ENCODE results near the gene SCEL.
"Not testable (repeated sequence)": the region's sequence is repeated elsewhere in the genome, so short reads cannot be mapped to it uniquely, and the experiment has no call there.

SCEL gene

DNA sequence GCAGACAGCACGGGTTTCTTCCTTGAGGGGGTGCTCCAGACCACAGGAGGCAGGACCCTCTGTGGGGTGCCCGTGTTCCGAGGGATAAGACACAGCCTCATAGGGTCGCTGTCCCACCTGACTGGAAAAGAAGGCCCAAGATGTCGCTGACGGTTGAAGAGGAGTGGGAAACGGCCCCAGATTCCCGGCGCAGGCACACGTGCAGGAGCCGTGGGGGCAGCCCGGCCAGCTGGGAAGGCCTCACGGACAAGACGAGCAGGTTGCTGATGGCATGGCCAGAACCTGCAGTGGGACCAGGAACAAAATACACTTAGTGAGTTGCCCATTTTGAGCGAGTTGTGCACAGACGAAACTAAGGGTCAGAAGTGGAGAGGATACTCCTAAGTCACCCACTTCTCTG lies 126.8 kb downstream of the SCEL start:
- DNase-seq (ENCODE audit: low read depth in 2 of 2) = not testable (repeated sequence)

GRCh38 chr13:77662831-77663230 lies 127.3 kb downstream of the SCEL start:
- not testable (repeated sequence) for DNase-seq (ENCODE audit: low read depth in 2 of 2)

DNA sequence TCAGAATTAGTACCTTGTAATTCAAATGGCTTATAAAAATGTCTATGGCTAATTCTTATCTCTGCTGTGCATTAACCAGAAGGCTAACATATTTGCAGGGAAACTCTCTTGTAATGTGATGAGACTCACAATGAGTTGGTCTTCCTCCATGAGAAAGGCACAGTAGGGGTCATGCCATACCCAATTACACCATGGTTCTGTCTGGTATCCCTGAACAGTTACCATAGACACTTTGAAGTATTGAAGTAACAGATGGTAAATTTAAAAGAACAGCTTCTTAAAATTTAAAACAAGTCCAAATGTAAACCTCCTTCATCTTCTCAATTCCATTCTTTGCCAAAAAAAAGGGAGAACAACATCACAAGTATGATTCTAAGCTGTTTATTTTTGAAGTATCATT lies 139.3 kb downstream of the SCEL start:
- DNase-seq (ENCODE audit: low read depth in 2 of 2) = no peak

DNA sequence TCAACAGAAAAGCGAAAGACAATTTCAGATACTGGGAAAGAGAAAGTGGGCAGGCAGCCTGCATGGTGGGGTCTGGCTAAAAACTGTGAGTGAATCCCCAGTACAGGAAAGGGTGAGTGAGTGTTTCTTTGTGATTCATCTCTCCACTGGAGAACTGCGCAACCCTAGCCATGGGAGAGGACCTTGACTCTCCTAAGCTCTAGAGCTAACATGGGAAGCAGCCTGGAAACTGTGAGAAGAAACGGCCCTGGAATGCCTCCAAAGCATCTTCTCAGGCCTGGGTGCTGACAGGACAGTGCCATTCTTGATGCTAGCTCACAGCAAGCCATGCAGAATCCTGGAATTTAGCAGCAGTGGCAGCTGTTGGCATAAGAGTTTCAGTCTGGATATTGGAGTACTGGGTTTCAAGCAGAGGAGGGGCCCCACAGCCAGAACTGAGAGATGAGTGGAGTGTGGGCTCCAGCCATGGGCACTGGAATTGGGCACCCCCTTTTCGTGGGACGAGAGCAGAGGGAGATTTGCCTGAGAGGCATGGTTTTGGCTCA lies 143.3 kb downstream of the SCEL start:
- no peak for DNase-seq (ENCODE audit: low read depth in 2 of 2)

- DNase-seq (ENCODE audit: low read depth in 2 of 2) = no peak
Measured at GRCh38 chr13:77687799-77688198, 152.3 kb downstream of the SCEL start.

- DNase-seq (ENCODE audit: low read depth in 2 of 2) = no peak
Measured at GRCh38 chr13:77691871-77692270, 156.4 kb downstream of the SCEL start.

GRCh38 chr13:77692746-77693448 lies 157.4 kb downstream of the SCEL start:
- DNase-seq (ENCODE audit: low read depth in 2 of 2) = no peak

- no peak for DNase-seq (ENCODE audit: low read depth in 2 of 2)
Measured at GRCh38 chr13:77693449-77693940, 158.0 kb downstream of the SCEL start.

Measured in stimulated activated CD8-positive, alpha-beta memory T cell treated with anti-CD3 and anti-CD28 coated beads, Interleukin-7, amount 100 ng/mL, for 4 hours (primary cell).